Urinary bladder (tissue), 4 donors: Measurements from ENCODE around the gene CRB3. TPM values are rescaled to one million over a fixed set of nuclear protein-coding genes. Genes with fewer than 3 reads are reported as not detected.

ENCODE experiments used
- DNase-seq: peaks from one replicate; pipeline ENCODE4 v3.0.0-alpha.2; 2015; ENCODE audit errors: extremely low spot score
- H3K27ac ChIP-seq: one replicate; pipeline ENCODE4 v1.5.1; 2013; ENCODE audit warnings: low read depth, mild to moderate bottlenecking, moderate library complexity
- H3K36me3 ChIP-seq: one replicate; pipeline ENCODE4 v1.6.1; 2013; ENCODE audit warnings: mild to moderate bottlenecking, moderate library complexity; ENCODE audit not compliant: insufficient read depth
- H3K4me1 ChIP-seq: one replicate; pipeline ENCODE4 v1.6.1; 2013; ENCODE audit warnings: mild to moderate bottlenecking, moderate library complexity; ENCODE audit not compliant: insufficient read depth
- H3K4me3 ChIP-seq: one replicate; pipeline ENCODE4 v1.5.1; 2013; ENCODE audit warnings: low read depth, low read length
- WGBS: extraction: QIAGEN DNeasy Blood & Tissue Kit; methylation state at CpG from one replicate; pipeline ENCODE4 v1.1.7; 2013; 5-methylcytosine and 5-hydroxymethylcytosine counted together
- polyA plus RNA-seq: library from polyadenylated mRNA; stranded (reverse); fragments of 200-250 nt; gene quantifications from one replicate; pipeline ENCODE4 v1.2.3, GENCODE V29; 2013
- total RNA-seq: library from RNA; depleted of rRNA; stranded (reverse); fragments of >200 nt; gene quantifications from one replicate; pipeline ENCODE4 v1.2.3, GENCODE V29; 2014
- donor health status: healthy with polysubstance abuse.
- donor health status: healthy.

Gene CRB3
- total and polyA plus RNA-seq, 2 donors, result 4.4 to 6.1 TPM

GRCh38 chr19:6481541-6482342 lies 17.7 kb downstream of the CRB3 start, which contains the start of gene DENND1C:
DENND1C (minus strand) TSS chr19:6481787; CDS start chr19:6481695, 92 bp downstream.
- no peak within 1 kb of the TSS for H3K27ac ChIP-seq
- no peaks in the 10 kb centered on the region for H3K4me1 ChIP-seq
- H3K4me3 ChIP-seq, result peak within 1 kb of the TSS; percentile 19
- no peaks in the 10 kb centered on the region for H3K36me3 ChIP-seq
- DNase-seq, result no peak
- WGBS, result 36% methylated on average over 24 of the region's 24 CpGs

- Histone ChIP-seq H3K27ac (no peak overlapping the region), H3K36me3 (no peaks in the 10 kb centered on the region), H3K4me1 (no peaks in the 10 kb centered on the region), H3K4me3 (no peak overlapping the region)
- no peak for DNase-seq
- WGBS, result 97% methylated on average over 8 of the region's 8 CpGs
Observed at GRCh38 chr19:6482343-6482686, 18.2 kb downstream of the CRB3 start.

GRCh38 chr19:6483235-6483634 lies 19.2 kb downstream of the CRB3 start:
- no peaks in the 10 kb centered on the region for H3K36me3 ChIP-seq
- no peak overlapping the region for H3K27ac ChIP-seq
- no peak overlapping the region for H3K4me3 ChIP-seq
- WGBS, result 30% methylated on average over 3 of the region's 3 CpGs
- DNase-seq, result no peak
- H3K4me1 ChIP-seq, result no peaks in the 10 kb centered on the region

- Histone ChIP-seq H3K36me3 (no peaks in the 10 kb centered on the region), H3K4me3 (no peak overlapping the region), H3K4me1 (no peaks in the 10 kb centered on the region), H3K27ac (no peak overlapping the region)
- DNase-seq, result no peak
- 84% methylated on average over 8 of the region's 8 CpGs for WGBS
Observed at GRCh38 chr19:6484230-6484629, 20.2 kb downstream of the CRB3 start.

GRCh38 chr19:6484831-6485230 lies 20.8 kb downstream of the CRB3 start:
- H3K4me3 ChIP-seq, result no peak overlapping the region
- 91% methylated on average over 7 of the region's 7 CpGs for WGBS

GRCh38 chr19:6489278-6490061 lies 25.4 kb downstream of the CRB3 start:
- 58% methylated on average over 15 of the region's 15 CpGs for WGBS
- Histone ChIP-seq H3K27ac (no peak overlapping the region), H3K4me1 (no peaks in the 10 kb centered on the region), H3K4me3 (no peak overlapping the region), H3K36me3 (no peaks in the 10 kb centered on the region)
- DNase-seq, result no peak

More at GRCh38 chr19:6484831-6485230, 20.8 kb downstream of the CRB3 start:
- no peaks in the 10 kb centered on the region for H3K4me1 ChIP-seq
- no peak overlapping the region for H3K27ac ChIP-seq
- no peak for DNase-seq
- H3K36me3 ChIP-seq, result no peaks in the 10 kb centered on the region

- Histone ChIP-seq H3K36me3 (no peaks in the 10 kb centered on the region), H3K4me1 (no peaks in the 10 kb centered on the region), H3K4me3 (no peak overlapping the region), H3K27ac (no peak overlapping the region)
- WGBS, result 80% methylated on average over 2 of the region's 2 CpGs
- DNase-seq, result no peak
Observed at GRCh38 chr19:6490134-6490533, 26.1 kb downstream of the CRB3 start.

- 76% methylated on average over 4 of the region's 4 CpGs for WGBS
- H3K4me3 ChIP-seq, result no peak overlapping the region
- H3K4me1 ChIP-seq, result no peaks in the 10 kb centered on the region
- DNase-seq, result no peak
- H3K36me3 ChIP-seq, result no peaks in the 10 kb centered on the region
- H3K27ac ChIP-seq, result no peak overlapping the region
Observed at GRCh38 chr19:6491802-6492592, 27.9 kb downstream of the CRB3 start.

GRCh38 chr19:6494438-6495036 lies 30.5 kb downstream of the CRB3 start:
- no peaks in the 10 kb centered on the region for H3K4me1 ChIP-seq
- H3K36me3 ChIP-seq, result no peaks in the 10 kb centered on the region
- DNase-seq, result no peak
- no peak overlapping the region for H3K27ac ChIP-seq
- H3K4me3 ChIP-seq, result no peak overlapping the region
- 80% methylated on average over 8 of the region's 8 CpGs for WGBS

GRCh38 chr19:6495947-6496346 lies 31.9 kb downstream of the CRB3 start:
- Histone ChIP-seq H3K36me3 (no peaks in the 10 kb centered on the region), H3K27ac (no peak overlapping the region), H3K4me3 (no peak overlapping the region), H3K4me1 (no peaks in the 10 kb centered on the region)
- 97% methylated on average over 19 of the region's 19 CpGs for WGBS
- DNase-seq, result no peak

- Histone ChIP-seq H3K4me1 (peaks cover 2% of the 10 kb centered on the region), H3K27ac (no peak overlapping the region), H3K36me3 (no peaks in the 10 kb centered on the region), H3K4me3 (no peak overlapping the region)
- 75% methylated on average over 7 of the region's 7 CpGs for WGBS
- no peak for DNase-seq
Observed at GRCh38 chr19:6498294-6499036, 34.4 kb downstream of the CRB3 start.

GRCh38 chr19:6499052-6499790 lies 35.1 kb downstream of the CRB3 start:
- no peak overlapping the region for H3K27ac ChIP-seq
- H3K4me3 ChIP-seq, result no peak overlapping the region
- WGBS, result 65% methylated on average over 17 of the region's 17 CpGs
- H3K4me1 ChIP-seq, result peaks cover 2% of the 10 kb centered on the region
- H3K36me3 ChIP-seq, result no peaks in the 10 kb centered on the region
- DNase-seq, result no peak
